ENCODE measurements around the gene SLC44A3. TPM values are rescaled to one million over a fixed set of nuclear protein-coding genes. Genes with fewer than 3 reads are reported as not detected.

The SLC44A3 gene
- total RNA-seq, 1 donor = 2.9 TPM

DNA sequence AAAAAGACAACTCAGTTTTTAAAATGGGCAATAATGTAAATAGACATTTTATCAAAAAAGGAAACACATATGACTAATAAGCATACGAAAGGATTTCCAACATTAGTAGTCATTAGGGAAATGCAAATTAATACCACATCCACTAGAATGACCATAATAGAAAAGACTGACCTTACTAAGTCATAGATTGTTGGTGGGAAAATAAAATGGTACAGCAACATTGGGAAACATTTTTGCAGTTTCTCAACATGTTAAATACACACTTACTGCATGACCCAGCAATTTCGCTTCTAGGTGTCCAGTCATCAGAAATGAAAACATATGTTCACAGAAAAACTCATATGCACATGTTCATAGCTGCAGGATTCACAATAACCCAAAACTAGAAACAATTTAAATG lies 29.9 kb upstream of the SLC44A3 start:
- Histone ChIP-seq H3K79me2 (ENCODE audit: insufficient read depth, low read length) (no peaks in the 10 kb centered on the region), H3K27me3 (ENCODE audit: insufficient read depth, low read length) (peaks cover 51% of the 10 kb centered on the region), H4K20me1 (ENCODE audit: insufficient read depth, low read length) (no peaks in the 10 kb centered on the region), H3K36me3 (ENCODE audit: insufficient read depth, low read length) (no peaks in the 10 kb centered on the region), H3K27ac (ENCODE audit: low read depth, low read length) (no peak overlapping the region), H3K4me3 (ENCODE audit: insufficient read depth, low read length) (no peak overlapping the region), H3K4me2 (ENCODE audit: insufficient read depth, low read length) (no peak overlapping the region), H2AFZ (ENCODE audit: low read length) (no peak overlapping the region), H3K9me3 (ENCODE audit: low read depth, low read length) (no peaks in the 10 kb centered on the region), H3K4me1 (ENCODE audit: insufficient read depth, low read length) (peaks cover 17% of the 10 kb centered on the region)
- DNase-seq (ENCODE audit: insufficient read length, low spot score, missing footprints) = no peak
- TF ChIP-seq, protein P1, sequence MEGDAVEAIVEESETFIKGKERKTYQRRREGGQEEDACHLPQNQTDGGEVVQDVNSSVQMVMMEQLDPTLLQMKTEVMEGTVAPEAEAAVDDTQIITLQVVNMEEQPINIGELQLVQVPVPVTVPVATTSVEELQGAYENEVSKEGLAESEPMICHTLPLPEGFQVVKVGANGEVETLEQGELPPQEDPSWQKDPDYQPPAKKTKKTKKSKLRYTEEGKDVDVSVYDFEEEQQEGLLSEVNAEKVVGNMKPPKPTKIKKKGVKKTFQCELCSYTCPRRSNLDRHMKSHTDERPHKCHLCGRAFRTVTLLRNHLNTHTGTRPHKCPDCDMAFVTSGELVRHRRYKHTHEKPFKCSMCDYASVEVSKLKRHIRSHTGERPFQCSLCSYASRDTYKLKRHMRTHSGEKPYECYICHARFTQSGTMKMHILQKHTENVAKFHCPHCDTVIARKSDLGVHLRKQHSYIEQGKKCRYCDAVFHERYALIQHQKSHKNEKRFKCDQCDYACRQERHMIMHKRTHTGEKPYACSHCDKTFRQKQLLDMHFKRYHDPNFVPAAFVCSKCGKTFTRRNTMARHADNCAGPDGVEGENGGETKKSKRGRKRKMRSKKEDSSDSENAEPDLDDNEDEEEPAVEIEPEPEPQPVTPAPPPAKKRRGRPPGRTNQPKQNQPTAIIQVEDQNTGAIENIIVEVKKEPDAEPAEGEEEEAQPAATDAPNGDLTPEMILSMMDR (IDR thresholded peaks at IDR 0.05; ENCODE audit: extremely low read depth, low read depth, low read length) = no peak

DNA sequence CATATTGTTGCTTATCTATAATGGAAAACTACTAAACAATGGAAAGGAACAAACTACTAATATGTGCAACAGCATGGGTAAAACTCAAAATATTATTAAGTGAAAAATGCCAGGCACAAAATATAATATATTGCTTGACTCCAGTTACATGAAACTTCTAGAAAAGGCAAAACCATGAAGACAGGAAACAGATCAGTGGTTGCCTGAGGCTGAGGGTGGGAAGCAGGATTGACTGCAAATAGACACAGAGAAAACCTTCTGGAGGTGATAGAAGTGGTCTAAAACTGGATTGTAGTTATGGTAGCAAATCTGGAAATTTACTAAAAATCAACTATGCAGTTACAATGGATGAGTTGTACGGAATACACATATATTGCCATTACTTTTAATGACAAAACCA lies 29.5 kb upstream of the SLC44A3 start:
- no peaks in the 10 kb centered on the region for H3K9me3 ChIP-seq (ENCODE audit: low read depth, low read length)
- H2AFZ ChIP-seq (ENCODE audit: low read length) = no peak overlapping the region
- H4K20me1 ChIP-seq (ENCODE audit: insufficient read depth, low read length) = no peaks in the 10 kb centered on the region
- H3K27me3 ChIP-seq (ENCODE audit: insufficient read depth, low read length) = peaks cover 54% of the 10 kb centered on the region
- TF ChIP-seq, protein P1 (IDR thresholded peaks at IDR 0.05; ENCODE audit: extremely low read depth, low read depth, low read length) = no peak
- H3K36me3 ChIP-seq (ENCODE audit: insufficient read depth, low read length) = no peaks in the 10 kb centered on the region
- H3K79me2 ChIP-seq (ENCODE audit: insufficient read depth, low read length) = no peaks in the 10 kb centered on the region
- H3K4me1 ChIP-seq (ENCODE audit: insufficient read depth, low read length) = peaks cover 17% of the 10 kb centered on the region
- no peak for DNase-seq (ENCODE audit: insufficient read length, low spot score, missing footprints)
- H3K4me2 ChIP-seq (ENCODE audit: insufficient read depth, low read length) = no peak overlapping the region
- no peak overlapping the region for H3K27ac ChIP-seq (ENCODE audit: low read depth, low read length)
- H3K4me3 ChIP-seq (ENCODE audit: insufficient read depth, low read length) = no peak overlapping the region

DNA sequence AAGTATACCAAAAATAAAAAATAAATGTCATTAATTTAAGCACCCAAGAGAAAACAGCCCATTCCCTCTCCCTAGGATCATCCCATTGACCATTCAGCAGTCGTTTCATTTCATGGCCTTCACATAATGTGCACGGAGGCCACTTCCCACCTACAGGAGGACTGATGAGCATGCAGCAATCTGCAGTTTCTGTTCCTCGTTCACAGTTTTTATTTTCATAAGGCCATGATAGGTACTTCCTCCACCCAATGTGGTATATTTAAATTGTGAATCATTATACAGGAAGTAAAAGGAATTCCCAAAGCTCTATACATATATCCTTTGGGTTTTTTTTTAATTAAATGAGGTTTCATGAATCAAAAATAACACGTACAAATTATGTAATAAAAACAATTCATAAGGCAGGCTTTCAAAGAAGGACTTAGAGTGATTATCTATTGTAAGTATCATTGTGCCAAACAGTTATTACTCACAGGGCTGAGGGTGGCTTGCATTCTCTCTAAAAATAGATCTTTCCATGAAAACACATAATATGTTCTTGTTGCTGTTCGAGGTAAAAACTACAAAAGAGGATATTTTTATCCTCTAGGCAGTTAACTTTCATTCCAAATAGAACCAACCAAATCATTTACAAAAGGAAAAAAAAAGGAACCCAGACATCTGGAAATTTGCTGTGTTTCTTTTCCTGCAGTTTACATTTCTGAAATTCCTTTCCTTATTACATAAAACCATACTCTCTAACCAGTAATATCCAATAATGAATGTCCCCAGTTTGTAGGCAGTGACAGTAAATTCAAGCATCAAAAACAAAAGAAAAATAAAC lies 27.5 kb upstream of the SLC44A3 start:
- Histone ChIP-seq H3K36me3 (ENCODE audit: insufficient read depth, low read length) (no peaks in the 10 kb centered on the region), H3K27me3 (ENCODE audit: insufficient read depth, low read length) (peaks cover 37% of the 10 kb centered on the region), H3K27ac (ENCODE audit: low read depth, low read length) (peak overlapping the region; percentile 54), H4K20me1 (ENCODE audit: insufficient read depth, low read length) (no peaks in the 10 kb centered on the region), H3K9me3 (ENCODE audit: low read depth, low read length) (no peaks in the 10 kb centered on the region), H3K79me2 (ENCODE audit: insufficient read depth, low read length) (no peaks in the 10 kb centered on the region), H2AFZ (ENCODE audit: low read length) (no peak overlapping the region), H3K4me3 (ENCODE audit: insufficient read depth, low read length) (peak overlapping the region; percentile 4), H3K4me1 (ENCODE audit: insufficient read depth, low read length) (peaks cover 17% of the 10 kb centered on the region), H3K4me2 (ENCODE audit: insufficient read depth, low read length) (peak overlapping the region; percentile 67)
- TF ChIP-seq, protein P1 (IDR thresholded peaks at IDR 0.05; ENCODE audit: extremely low read depth, low read depth, low read length) = peak; percentile 45
- no peak for DNase-seq (ENCODE audit: insufficient read length, low spot score, missing footprints)

DNA sequence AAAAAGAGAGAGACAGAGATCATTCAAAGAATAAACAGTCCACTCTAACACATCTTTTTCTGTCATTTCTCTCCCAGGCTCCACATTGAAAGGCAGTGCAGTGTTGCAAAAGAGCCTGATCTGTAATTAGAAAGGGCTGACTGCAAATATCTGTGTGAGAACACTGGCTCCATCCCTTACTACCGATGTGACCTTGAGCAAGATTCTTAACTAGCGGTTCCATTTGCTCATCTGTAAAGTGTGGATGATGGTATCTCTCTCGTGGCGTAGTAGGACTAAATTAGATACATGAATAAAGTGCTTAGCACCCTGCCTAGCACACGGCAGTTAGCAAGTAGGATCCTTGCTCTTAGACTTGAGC lies 26.9 kb upstream of the SLC44A3 start:
- Histone ChIP-seq H3K27ac (ENCODE audit: low read depth, low read length) (peak overlapping the region; percentile 54), H3K9me3 (ENCODE audit: low read depth, low read length) (no peaks in the 10 kb centered on the region), H2AFZ (ENCODE audit: low read length) (peak overlapping the region; percentile 25), H3K4me1 (ENCODE audit: insufficient read depth, low read length) (peaks cover 17% of the 10 kb centered on the region), H3K4me3 (ENCODE audit: insufficient read depth, low read length) (peak overlapping the region; percentile 4), H3K4me2 (ENCODE audit: insufficient read depth, low read length) (peak overlapping the region; percentile 67), H4K20me1 (ENCODE audit: insufficient read depth, low read length) (no peaks in the 10 kb centered on the region), H3K79me2 (ENCODE audit: insufficient read depth, low read length) (no peaks in the 10 kb centered on the region), H3K36me3 (ENCODE audit: insufficient read depth, low read length) (no peaks in the 10 kb centered on the region), H3K27me3 (ENCODE audit: insufficient read depth, low read length) (peaks cover 31% of the 10 kb centered on the region)
- DNase-seq (ENCODE audit: insufficient read length, low spot score, missing footprints) = no peak
- TF ChIP-seq, protein P1 (IDR thresholded peaks at IDR 0.05; ENCODE audit: extremely low read depth, low read depth, low read length) = no peak
